ENCODE data around the gene COA8.

GRCh38 chr14:103533137-103533998, 29.4 kb upstream of the COA8 start:
- TF ChIP-seq GATA2 (IDR thresholded peaks at IDR 0.05; ENCODE audit: low read depth, low read length) (no peak), GATA3 (IDR thresholded peaks at IDR 0.05; ENCODE audit: low read depth, low read length) (no peak)
